Measurements from ENCODE around the gene IFNA10.

GRCh38 chr9:21160178-21160577, 46.8 kb downstream of the IFNA10 start:
- no peak for TF ChIP-seq RAD21 (IDR thresholded peaks at IDR 0.05; ENCODE audit: low read length)
- TF ChIP-seq RFX5 (IDR thresholded peaks at IDR 0.05; ENCODE audit: low read depth, low read length), result no peak
- no peak for TF ChIP-seq CEBPB (IDR thresholded peaks at IDR 0.05; ENCODE audit: low read depth, low read length)
- TF ChIP-seq CTCF (conservative IDR thresholded peaks at IDR 0.05; ENCODE audit: low read depth, low read length), result no peak
- no peak for TF ChIP-seq POLR2A (IDR thresholded peaks at IDR 0.05; ENCODE audit: low read depth, low read length)
- no peak for TF ChIP-seq RCOR1 (IDR thresholded peaks at IDR 0.05; ENCODE audit: insufficient replicate concordance, low read length)
- TF ChIP-seq MXI1 (IDR thresholded peaks at IDR 0.05; ENCODE audit: borderline replicate concordance, low read depth, low read length), result no peak
- TF ChIP-seq ELK1 (IDR thresholded peaks at IDR 0.05; ENCODE audit: borderline replicate concordance, low read depth, low read length), result no peak
- no peak for TF ChIP-seq USF2 (IDR thresholded peaks at IDR 0.05; ENCODE audit: low read depth, low read length)
- no peak for TF ChIP-seq CHD1 (IDR thresholded peaks at IDR 0.05; ENCODE audit: low read depth, low read length)
- no peak for TF ChIP-seq NFE2L2 (IDR thresholded peaks at IDR 0.05; ENCODE audit: low read depth, low read length)
- no peak for TF ChIP-seq SMC3 (IDR thresholded peaks at IDR 0.05; ENCODE audit: low read depth, low read length)
- TF ChIP-seq MAFK (IDR thresholded peaks at IDR 0.05; ENCODE audit: low read depth, low read length), result no peak
- TF ChIP-seq BHLHE40 (IDR thresholded peaks at IDR 0.05; ENCODE audit: low read depth, low read length), result no peak
